ENCODE data around the gene MRPL20.

The MRPL20 gene

DNA sequence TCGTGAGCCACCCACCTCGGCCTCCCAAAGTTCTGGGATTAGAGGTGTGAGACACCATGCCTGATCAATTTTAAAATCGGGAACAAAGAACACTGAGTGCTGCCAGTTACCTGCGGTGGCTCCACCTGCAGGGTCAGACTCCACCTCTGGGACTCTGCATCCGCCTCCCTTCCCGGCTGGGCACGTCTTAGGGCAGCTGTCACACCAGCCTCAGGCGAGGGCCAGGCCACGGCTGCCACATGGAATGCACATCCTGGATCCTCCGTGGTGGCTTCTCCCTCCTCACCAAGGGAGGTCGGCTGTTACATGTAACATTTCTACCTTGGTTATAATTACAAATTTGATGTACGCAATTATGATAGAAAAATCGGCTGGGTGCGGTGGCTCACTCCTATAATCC is 42.8 kb downstream of the MRPL20 start:
- DNase-seq (ENCODE audit: low read depth in 2 of 2) = no peak

DNA sequence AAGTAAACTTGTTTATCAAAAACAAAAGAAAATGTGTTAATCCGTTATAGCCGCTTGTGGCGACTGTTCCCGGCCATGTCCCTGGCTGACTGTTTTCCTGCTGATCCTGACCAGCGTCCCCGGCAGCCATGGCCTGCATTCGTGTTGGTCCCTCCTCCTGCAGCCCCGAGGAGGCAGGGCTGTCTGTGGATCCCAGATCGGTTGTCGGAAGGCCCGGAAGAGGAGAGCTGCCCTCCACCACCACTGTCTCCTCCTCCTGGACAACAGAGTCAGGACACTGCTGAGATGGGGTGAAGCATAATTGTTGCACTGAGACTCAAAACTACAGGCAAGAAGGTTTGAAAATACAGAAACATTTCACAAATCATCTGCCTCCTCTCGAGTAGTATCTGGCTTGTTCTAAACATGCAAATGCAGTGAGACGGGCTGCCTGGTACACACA is 45.1 kb downstream of the MRPL20 start:
- no peak for DNase-seq (ENCODE audit: low read depth in 2 of 2)

DNA sequence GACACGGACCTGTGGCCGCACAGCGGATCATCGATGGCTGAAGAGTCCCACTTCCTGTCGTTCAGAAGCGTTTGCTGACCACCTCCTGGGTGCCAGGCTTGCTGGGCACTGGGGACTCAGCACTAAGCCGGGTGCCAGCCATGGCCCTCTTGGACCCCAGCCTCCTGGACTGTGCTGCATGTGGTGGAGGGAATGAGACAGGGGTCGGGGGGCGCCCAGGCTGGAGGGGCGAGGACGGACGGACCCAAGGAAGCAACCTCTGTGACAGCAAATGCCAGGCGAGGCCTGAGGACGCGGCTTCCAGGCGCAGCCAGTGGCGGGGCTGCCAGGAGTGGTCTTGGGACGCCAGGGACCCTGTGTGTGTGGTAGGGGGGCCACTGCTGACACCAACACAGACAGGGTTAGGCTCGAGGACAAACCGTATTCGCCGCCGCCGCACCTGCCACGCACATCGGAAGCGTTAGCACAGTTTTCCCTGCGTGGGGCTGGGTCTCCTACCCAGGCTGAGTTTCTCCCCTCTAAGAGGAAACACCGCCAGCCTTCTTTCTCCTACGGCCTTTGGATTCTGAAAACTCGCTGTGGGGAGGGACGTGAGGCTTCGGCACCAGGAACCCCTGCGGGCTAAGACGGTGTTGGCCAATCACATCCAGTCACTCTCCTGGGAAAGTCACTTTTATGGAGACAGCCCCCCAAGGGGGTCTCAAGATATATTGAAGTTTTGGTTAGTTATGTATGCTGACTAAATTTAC is 45.7 kb downstream of the MRPL20 start:
- DNase-seq (ENCODE audit: low read depth in 2 of 2) = no peak

DNA sequence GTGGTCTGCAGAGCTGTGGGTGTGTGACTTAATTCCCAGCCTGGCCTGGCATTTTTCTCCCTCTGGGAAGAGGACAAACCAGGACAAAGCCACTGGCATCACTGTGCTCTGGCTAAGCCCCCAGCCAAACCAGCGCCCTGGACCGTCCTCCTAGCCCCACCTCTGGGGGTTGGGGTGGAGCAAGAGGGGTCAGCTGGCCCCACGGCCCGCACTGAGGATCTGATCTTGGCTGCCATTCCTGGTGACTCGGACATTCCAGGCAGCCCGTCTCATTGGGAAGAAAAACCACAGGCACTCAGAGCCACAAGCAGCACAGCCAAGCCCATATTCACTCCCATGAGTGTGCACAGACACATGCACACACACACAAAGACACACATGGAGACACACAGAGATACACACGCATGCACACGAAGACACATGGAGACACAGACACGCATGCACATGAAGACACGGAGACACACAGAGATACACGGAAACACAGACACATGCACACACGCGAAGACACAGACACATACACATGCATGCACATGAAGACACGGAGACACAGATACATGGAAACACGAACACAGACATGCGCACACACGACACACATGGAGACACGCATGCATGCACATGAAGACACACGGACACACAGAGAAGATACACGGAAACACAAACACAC is 46.5 kb downstream of the MRPL20 start:
- no peak for DNase-seq (ENCODE audit: low read depth in 2 of 2)

DNA sequence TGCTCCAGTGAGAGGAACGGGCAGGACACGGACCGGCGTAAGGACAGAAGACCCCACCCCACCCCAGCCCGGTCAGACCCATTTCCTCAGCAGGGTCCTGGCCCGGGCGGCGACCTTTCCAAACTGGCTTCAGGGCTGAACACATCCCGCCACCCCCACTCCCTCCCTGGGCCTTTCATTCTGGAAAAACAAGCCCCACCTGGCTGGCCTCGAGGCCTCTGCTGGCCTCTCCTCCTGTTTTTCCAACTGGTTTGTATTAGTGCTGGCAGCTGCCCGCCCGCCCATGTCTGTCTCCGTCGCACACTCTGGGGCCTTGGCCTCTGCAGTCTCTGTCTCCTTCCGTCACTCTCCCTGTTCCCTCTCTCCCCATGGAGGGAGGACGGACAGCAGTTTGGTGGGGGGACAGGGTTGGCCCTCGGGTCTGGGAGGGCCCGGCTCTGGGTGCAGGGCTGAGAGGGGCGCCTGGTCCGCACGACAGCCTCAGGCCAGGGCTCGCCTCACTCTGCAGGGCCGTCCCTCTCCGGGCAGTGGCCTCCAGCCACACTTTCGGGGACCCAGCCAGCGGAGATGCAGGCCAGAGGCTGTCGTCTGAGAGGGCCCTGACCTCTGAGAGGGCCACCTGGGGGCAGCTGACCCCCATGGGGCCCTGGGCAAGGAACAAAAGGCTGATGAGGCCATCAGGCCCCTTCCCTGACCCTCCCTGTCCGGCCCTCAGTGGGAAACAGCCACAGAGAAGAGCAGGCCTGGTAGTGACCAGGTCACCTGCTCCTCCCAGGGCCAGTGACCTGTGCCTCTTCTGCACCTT is 47.2 kb downstream of the MRPL20 start:
- no peak for DNase-seq (ENCODE audit: low read depth in 2 of 2)

- DNase-seq (ENCODE audit: low read depth in 2 of 2) = no peak
Observed at GRCh38 chr1:1359308-1359663, 47.8 kb downstream of the MRPL20 start.

- no peak for DNase-seq (ENCODE audit: low read depth in 2 of 2)
Observed at GRCh38 chr1:1358433-1359271, 48.4 kb downstream of the MRPL20 start, which contains the start of gene MXRA8. TSS of gene MXRA8 (minus strand) at chr1:1358555. CDS start at chr1:1358504, 51 bp downstream.

DNA sequence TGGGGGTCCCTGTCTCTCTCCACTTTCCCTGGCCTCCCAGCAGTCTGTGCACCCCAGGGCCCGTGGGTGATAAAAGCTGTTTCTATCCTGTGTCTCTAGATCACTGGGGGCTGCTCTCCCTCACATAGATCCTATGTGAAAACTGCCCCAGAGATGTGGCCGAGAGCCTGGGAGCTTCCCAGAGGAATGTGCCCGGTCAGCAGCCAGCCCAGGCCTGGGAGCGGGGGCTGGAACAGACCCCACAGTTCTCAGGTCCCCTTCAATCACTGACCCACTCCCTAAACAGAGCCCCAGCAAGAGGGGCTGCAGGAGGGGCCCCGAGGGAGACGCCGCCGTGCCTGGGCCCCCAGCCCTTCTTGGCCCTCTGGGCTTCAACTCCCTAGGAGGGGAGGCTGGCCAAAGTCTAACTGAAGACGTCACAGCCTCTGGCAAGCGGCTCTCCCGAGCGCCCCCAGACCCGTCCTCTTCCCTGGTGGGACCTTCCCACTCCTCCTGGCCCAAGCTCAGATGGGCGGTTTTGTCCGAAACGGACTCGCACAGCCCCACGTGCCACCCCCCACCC is 49.1 kb downstream of the MRPL20 start:
- DNase-seq (ENCODE audit: low read depth in 2 of 2) = no peak

DNA sequence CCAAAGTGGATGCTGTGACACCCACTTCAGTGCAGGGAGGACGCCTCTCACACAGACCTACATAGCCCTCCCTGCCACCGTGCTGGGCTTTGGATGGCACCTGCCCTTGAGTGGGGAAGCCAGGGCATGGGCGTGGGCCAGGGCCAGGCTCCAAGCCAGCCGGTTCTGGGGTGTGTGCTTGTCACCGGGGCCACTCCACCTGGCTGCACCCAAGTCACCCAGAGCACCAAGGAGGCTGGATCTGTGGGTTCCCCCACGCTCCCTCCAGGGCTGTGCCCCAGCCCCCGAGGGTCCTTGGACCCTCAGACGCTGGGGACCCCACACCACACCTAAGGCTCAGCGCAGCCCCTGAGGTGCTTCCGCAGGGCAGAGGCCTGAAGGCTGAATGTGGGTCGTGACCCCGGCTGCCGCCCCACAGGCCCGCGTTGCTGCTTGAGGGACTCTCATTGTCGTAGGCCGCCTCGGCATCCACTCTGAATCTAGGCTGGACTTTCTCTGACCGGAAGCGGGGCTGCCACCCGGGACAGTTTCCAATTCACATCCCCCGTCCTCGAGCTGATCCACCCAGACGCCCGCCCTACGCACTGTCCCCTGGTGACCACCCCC is 50.2 kb downstream of the MRPL20 start:
- DNase-seq (ENCODE audit: low read depth in 2 of 2) = no peak

DNA sequence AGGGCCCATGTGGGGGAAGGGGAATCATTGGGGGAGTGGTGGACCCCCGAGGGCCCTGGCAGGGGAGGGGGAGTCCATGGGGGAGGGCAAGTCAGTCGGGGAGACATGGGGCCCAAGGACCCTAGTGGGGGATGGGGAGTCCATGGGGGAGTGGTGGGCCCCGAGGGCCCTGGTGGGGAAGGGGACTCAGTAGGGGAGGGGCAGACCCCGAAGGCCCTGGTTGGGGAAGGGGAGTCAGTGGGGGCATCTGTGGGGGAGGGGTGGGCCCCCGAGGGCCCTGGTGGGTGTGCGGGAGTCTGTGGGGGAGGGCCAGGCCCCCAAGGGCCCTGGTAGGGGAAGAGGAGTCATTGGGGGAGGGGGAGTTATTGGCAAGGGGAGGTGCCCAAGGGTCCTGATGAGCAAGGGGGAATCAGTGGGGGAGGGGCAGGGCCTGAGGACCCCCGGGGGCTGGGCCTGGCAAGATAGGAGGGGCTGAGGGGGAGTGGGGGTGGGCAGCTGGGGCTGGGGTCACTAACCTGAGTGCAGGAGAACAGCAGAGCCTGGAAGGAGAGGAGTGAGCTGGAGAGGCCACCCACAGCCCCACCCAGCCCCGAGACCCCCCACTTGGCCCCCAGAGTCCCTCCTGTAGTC is 50.8 kb downstream of the MRPL20 start:
- DNase-seq (ENCODE audit: low read depth in 2 of 2) = no peak

GRCh38 chr1:1355416-1355815 is 51.7 kb downstream of the MRPL20 start:
- no peak for DNase-seq (ENCODE audit: low read depth in 2 of 2)

GRCh38 chr1:1354271-1355247 is 52.5 kb downstream of the MRPL20 start:
- no peak for DNase-seq (ENCODE audit: low read depth in 2 of 2)

DNA sequence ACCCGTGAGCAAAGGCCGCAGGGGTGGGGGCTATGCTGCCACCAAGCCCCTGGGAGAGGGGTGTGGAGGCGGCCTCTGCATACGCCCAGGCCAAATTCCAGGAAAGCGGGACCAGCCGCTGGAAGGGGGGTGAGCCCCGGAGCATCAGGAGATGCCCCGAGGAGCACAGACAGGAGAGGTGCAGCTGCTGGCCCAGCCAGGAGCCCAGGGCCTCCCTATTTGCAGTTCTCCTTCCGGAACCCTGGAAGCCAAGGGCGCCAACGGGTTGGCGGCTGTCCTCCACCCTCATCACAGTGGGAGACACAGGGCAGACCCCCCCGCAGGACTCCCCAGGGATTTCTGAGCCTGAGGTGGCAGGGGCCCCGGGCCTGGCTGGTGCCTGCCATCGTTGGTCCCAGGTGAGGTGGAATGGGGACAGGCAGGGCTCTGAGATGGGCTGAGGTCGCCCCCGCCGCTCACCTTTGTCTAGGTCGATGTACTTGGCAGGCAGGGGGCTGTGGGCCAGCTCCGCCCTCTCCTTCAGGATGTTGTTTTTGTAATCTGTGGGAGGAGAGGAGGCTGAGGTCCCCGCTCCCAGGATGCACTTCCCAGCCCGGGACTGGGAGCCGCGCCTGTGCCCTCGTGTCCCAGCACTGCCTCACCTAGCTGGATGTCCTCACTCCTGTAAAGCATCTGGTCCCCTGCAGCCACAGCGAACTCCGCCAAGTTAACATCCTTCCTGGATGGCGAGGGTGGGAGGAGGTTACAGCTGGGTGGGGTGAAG is 53.5 kb downstream of the MRPL20 start:
- no peak for DNase-seq (ENCODE audit: low read depth in 2 of 2)

DNA sequence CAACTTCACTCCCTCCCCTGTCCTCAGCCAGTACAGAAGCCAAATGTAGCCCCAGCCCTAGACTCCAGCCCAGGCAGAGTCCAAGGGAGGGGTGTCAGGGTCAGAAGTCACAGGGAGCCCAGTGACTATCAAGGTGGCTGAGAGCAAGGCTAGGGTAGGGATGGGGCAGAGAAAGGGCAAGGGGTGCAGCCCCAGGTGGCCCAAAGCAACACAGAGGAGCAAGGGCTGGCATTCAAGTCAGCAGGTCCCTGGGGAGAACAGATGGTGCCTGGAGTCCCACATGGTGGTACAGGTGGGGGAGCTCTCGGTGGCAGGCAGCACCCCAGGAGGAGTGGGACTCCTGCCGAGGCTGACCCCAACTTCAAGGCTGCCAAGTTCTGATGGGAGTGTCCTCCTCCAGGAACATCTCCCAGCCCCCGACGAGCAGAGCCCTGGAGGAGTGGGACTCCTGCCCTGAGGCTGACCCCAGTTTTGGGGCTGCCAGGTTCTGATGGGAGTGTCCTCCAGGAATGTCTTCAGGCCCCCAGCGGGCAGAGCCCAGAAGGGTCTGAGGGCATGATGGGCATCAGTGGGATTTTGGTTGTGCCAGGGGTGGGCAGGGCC is 54.2 kb downstream of the MRPL20 start:
- DNase-seq (ENCODE audit: low read depth in 2 of 2) = no peak

Data from activated CD8-positive, alpha-beta memory T cell treated with anti-CD3 and anti-CD28 coated beads for 4 hours (primary cell).